ENCODE measurements around the gene LRP6. TPM values are rescaled to one million over a fixed set of nuclear protein-coding genes. Genes with fewer than 3 reads are reported as not detected.

LRP6 gene
- total and polyA plus RNA-seq, 5 donors from 2014 or later: 0.76 to 1.4 (median 1.3) TPM; not detected in 2

DNA sequence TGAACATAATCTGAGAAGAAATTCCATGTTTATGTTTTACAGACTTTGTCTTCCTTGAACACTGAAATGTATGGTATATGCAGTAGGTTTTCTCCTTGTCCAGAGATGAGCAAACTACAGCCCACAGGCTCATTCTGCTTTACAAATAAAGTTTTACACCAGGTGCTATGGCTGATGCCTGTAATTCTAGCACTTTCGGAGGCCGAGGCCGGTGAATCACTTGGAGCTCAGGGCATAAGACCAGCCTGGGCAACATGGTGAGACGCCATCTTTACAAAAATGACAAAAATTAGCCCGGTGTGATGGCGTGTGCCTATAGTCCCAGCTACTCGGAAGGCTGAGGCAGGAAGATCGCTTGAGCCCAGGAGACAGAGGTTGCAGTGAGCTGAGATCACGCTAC is 64.7 kb downstream of the LRP6 start:
- Mint-ChIP-seq H3K4me3 (no peak overlapping the region), H3K9me3 (peaks cover 0 to 14% (median 7%) of the 10 kb centered on the region in 7 donors), H3K27ac (no peak overlapping the region), H3K27me3 (peaks cover 29% of the 10 kb centered on the region), H3K4me1 (no peaks in the 10 kb centered on the region), H3K36me3 (peaks cover 19% of the 10 kb centered on the region)
- Histone ChIP-seq H3K36me3 (ENCODE audit: control insufficient read depth, insufficient read depth, low read length) (no peaks in the 10 kb centered on the region), H3K27ac (ENCODE audit: insufficient read depth, low read length, poor library complexity, severe bottlenecking) (no peak overlapping the region), H3K9me3 (ENCODE audit: control insufficient read depth in 2 of 2, low read length in 2 of 2) (no peaks in the 10 kb centered on the region), H3K4me3 (ENCODE audit: low read depth, low read length) (no peak overlapping the region), H3K27me3 (ENCODE audit: control insufficient read depth, insufficient read depth, low read length) (peaks cover 5% of the 10 kb centered on the region), H3K4me1 (ENCODE audit: control insufficient read depth, insufficient read depth, low read length, poor library complexity, severe bottlenecking) (no peaks in the 10 kb centered on the region)
- ATAC-seq (ENCODE audit: low read depth in 2 of 2): no peak
- DNase-seq: no peak

DNA sequence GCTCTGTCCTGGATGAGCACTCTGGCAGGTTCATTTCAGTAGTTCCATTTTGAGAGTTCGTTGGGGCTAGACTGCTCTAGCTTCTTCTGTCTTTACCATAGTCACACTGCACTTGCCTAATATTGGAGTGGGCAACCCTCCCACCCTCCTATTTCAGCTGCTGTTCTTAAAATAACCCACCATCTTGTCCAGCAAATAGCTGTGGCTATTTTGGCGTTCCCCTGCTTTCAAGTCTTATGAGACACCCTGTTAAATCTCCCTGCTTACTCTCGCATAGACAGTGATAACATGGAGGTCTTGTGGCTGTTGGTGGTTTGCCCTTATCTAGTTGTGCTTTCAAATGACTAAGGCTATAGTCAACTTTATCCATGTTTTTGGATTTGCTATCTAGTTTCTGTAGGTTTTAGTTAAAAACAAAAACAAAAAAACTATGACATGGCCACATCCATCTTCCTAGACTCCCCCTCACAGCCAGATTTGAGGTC is 65.5 kb downstream of the LRP6 start:
- Mint-ChIP-seq H3K27me3 (peaks cover 32% of the 10 kb centered on the region), H3K36me3 (peaks cover 21% of the 10 kb centered on the region)
- H3K4me1 ChIP-seq (ENCODE audit: control insufficient read depth, insufficient read depth, low read length, poor library complexity, severe bottlenecking): no peaks in the 10 kb centered on the region

DNA sequence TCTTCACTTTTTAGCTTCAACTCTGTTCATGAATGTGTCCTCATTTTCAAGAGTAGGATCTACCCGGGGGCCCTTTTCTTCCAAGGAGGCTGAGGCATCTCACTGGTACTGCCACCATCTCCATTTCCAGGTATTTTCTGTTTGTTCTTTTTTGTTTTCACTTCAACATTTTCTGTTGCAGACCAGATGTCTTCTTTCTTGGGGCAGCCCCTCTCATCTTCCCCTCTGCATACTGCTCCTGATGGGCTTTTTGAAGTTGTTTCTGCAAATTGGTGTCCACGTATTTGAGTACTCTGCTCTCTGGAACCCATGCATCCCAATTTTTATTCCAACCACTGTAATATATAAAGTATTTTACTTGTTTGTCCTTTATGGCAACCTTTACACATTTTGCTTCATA is 66.5 kb downstream of the LRP6 start:
- Histone ChIP-seq H3K36me3 (ENCODE audit: control insufficient read depth, insufficient read depth, low read length) (no peaks in the 10 kb centered on the region), H3K4me3 (ENCODE audit: low read depth, low read length) (no peak overlapping the region), H3K27ac (ENCODE audit: insufficient read depth, low read length, poor library complexity, severe bottlenecking) (no peak overlapping the region), H3K4me1 (ENCODE audit: control insufficient read depth, insufficient read depth, low read length, poor library complexity, severe bottlenecking) (no peaks in the 10 kb centered on the region), H3K27me3 (ENCODE audit: control insufficient read depth, insufficient read depth, low read length) (peaks cover 5% of the 10 kb centered on the region), H3K9me3 (ENCODE audit: control insufficient read depth in 2 of 2, low read length in 2 of 2) (no peaks in the 10 kb centered on the region)
- Mint-ChIP-seq H3K4me1 (no peaks in the 10 kb centered on the region), H3K36me3 (peaks cover 21% of the 10 kb centered on the region), H3K27ac (no peak overlapping the region), H3K4me3 (no peak overlapping the region), H3K9me3 (peaks cover 0 to 14% (median 8%) of the 10 kb centered on the region in 7 donors), H3K27me3 (peaks cover 36% of the 10 kb centered on the region)
- ATAC-seq (ENCODE audit: low read depth in 2 of 2) (no peak), DNase-seq (no peak)

More for the DNA sequence above, 65.5 kb downstream of the LRP6 start:
- ATAC-seq (ENCODE audit: low read depth in 2 of 2) (no peak), DNase-seq (no peak)
- no peaks in the 10 kb centered on the region for H3K36me3 ChIP-seq (ENCODE audit: control insufficient read depth, insufficient read depth, low read length)
- Mint-ChIP-seq H3K4me3 (no peak overlapping the region), H3K9me3 (peaks cover 0 to 14% (median 8%) of the 10 kb centered on the region in 7 donors), H3K4me1 (no peaks in the 10 kb centered on the region), H3K27ac (no peak overlapping the region)
- H3K9me3 ChIP-seq (ENCODE audit: control insufficient read depth in 2 of 2, low read length in 2 of 2): no peaks in the 10 kb centered on the region
- peaks cover 5% of the 10 kb centered on the region for H3K27me3 ChIP-seq (ENCODE audit: control insufficient read depth, insufficient read depth, low read length)
- H3K4me3 ChIP-seq (ENCODE audit: low read depth, low read length): no peak overlapping the region
- H3K27ac ChIP-seq (ENCODE audit: insufficient read depth, low read length, poor library complexity, severe bottlenecking): no peak overlapping the region

DNA sequence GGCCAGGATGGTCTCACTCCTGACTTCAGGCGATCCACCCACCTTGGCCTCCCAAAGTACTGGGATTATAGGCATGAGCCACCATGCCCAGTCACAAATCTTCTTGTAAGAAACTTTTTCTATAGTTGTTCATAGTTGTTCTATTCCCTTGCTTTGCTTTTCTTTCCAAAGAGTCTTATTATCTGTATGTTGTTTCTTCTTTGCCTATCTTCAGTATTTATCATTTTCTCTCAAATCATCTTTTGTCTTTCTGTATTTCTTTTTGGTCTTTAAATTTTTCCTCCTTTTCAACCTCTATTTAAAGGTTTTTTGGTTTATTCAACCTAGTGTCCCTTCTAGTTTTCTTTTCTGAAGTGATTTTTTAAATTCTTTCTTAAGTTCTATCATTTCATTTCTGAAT is 68.7 kb downstream of the LRP6 start:
- H3K27ac ChIP-seq (ENCODE audit: insufficient read depth, low read length, poor library complexity, severe bottlenecking): no peak overlapping the region
- no peak overlapping the region for H3K4me3 Mint-ChIP-seq
- no peaks in the 10 kb centered on the region for H3K9me3 ChIP-seq (ENCODE audit: control insufficient read depth in 2 of 2, low read length in 2 of 2)
- H3K36me3 ChIP-seq (ENCODE audit: control insufficient read depth, insufficient read depth, low read length): no peaks in the 10 kb centered on the region
- peaks cover 5% of the 10 kb centered on the region for H3K27me3 ChIP-seq (ENCODE audit: control insufficient read depth, insufficient read depth, low read length)
- H3K27me3 Mint-ChIP-seq: peaks cover 36% of the 10 kb centered on the region
- H3K4me1 Mint-ChIP-seq: no peaks in the 10 kb centered on the region
- peaks cover 21% of the 10 kb centered on the region for H3K36me3 Mint-ChIP-seq
- H3K4me3 ChIP-seq (ENCODE audit: low read depth, low read length): no peak overlapping the region
- no peak for ATAC-seq (ENCODE audit: low read depth in 2 of 2)
- H3K27ac Mint-ChIP-seq: no peak overlapping the region
- no peak for DNase-seq
- peaks cover 0 to 14% (median 8%) of the 10 kb centered on the region in 7 donors for H3K9me3 Mint-ChIP-seq
- no peaks in the 10 kb centered on the region for H3K4me1 ChIP-seq (ENCODE audit: control insufficient read depth, insufficient read depth, low read length, poor library complexity, severe bottlenecking)

DNA sequence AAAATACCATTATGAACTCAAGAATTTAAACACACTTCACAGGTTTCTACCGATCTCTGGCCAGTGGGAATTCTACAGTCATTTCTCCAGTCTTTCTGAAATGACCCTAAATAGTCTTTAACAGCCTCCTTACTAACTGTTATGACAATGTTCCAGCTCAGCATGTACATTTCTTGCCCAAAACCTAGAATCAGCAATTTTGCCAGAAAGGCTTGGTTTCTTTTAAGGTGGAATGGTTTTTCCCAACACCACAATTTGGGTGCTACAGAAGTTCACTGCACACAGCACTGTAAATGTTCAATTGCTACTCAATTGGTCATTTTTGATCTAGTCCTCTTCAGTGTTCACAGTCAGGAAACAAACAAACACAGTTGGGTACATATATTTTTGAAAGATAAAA is 69.7 kb downstream of the LRP6 start:
- DNase-seq (no peak), ATAC-seq (ENCODE audit: low read depth in 2 of 2) (no peak)
- Mint-ChIP-seq H3K4me3 (no peak overlapping the region), H3K9me3 (peaks cover 0 to 14% (median 8%) of the 10 kb centered on the region in 7 donors), H3K4me1 (no peaks in the 10 kb centered on the region), H3K36me3 (peaks cover 21% of the 10 kb centered on the region), H3K27ac (no peak overlapping the region), H3K27me3 (peaks cover 30% of the 10 kb centered on the region)
- no peaks in the 10 kb centered on the region for H3K36me3 ChIP-seq (ENCODE audit: control insufficient read depth, insufficient read depth, low read length)
- H3K27me3 ChIP-seq (ENCODE audit: control insufficient read depth, insufficient read depth, low read length): peaks cover 5% of the 10 kb centered on the region
- H3K27ac ChIP-seq (ENCODE audit: insufficient read depth, low read length, poor library complexity, severe bottlenecking): no peak overlapping the region
- no peak overlapping the region for H3K4me3 ChIP-seq (ENCODE audit: low read depth, low read length)
- H3K9me3 ChIP-seq (ENCODE audit: control insufficient read depth in 2 of 2, low read length in 2 of 2): no peaks in the 10 kb centered on the region
- no peaks in the 10 kb centered on the region for H3K4me1 ChIP-seq (ENCODE audit: control insufficient read depth, insufficient read depth, low read length, poor library complexity, severe bottlenecking)

DNA sequence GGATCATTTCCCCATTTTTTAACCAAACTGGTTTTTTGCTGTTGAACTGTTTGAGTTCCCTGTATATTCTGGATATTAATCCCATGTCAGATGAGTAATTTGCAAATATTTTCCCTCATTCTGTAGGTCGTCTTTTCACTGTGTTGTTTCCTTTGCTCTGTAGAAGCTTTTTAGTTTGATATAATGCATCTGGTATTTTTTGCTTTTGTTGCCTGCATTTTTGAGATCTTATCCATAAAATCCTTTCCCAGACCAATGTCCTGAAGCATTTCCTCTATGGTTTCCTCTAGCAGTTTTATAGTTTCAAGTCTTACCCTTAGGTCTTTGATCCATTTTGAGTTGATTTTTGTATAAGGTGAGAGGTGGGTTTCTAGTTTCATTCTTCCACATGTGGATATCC is 71.3 kb downstream of the LRP6 start:
- ATAC-seq (ENCODE audit: low read depth in 2 of 2): no peak
- Histone ChIP-seq H3K27me3 (ENCODE audit: control insufficient read depth, insufficient read depth, low read length) (peaks cover 6% of the 10 kb centered on the region), H3K4me1 (ENCODE audit: control insufficient read depth, insufficient read depth, low read length, poor library complexity, severe bottlenecking) (no peaks in the 10 kb centered on the region), H3K36me3 (ENCODE audit: control insufficient read depth, insufficient read depth, low read length) (no peaks in the 10 kb centered on the region), H3K9me3 (ENCODE audit: control insufficient read depth in 2 of 2, low read length in 2 of 2) (no peaks in the 10 kb centered on the region), H3K4me3 (ENCODE audit: low read depth, low read length) (no peak overlapping the region), H3K27ac (ENCODE audit: insufficient read depth, low read length, poor library complexity, severe bottlenecking) (no peak overlapping the region)
- DNase-seq: no peak
- Mint-ChIP-seq H3K4me3 (no peak overlapping the region), H3K27me3 (peaks cover 26% of the 10 kb centered on the region), H3K4me1 (no peaks in the 10 kb centered on the region), H3K27ac (no peak overlapping the region), H3K36me3 (peaks cover 8% of the 10 kb centered on the region), H3K9me3 (peaks cover 0 to 14% (median 8%) of the 10 kb centered on the region in 7 donors)

DNA sequence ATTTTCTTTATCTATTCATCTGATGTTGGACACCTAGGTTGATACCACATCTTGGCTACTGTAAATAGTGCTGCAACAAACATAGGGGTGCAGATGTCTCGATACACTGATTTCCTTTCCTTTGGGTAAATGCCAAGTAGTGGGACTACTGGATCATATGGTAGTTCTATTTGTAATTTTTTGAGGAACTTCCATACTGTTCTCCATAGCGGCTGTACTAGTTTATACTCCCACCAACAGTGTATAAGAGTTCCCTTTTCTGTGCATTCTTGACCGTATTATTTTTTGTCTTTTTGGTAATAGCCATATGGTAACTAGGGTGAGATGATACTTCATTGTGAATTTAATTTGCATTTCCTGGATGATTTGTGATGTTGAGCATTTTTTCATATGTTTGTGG is 71.8 kb downstream of the LRP6 start:
- Mint-ChIP-seq H3K27ac (no peak overlapping the region), H3K27me3 (peaks cover 23% of the 10 kb centered on the region), H3K9me3 (peaks cover 0 to 14% (median 8%) of the 10 kb centered on the region in 7 donors), H3K4me1 (no peaks in the 10 kb centered on the region), H3K36me3 (peaks cover 4% of the 10 kb centered on the region), H3K4me3 (no peak overlapping the region)
- ATAC-seq (ENCODE audit: low read depth in 2 of 2) (no peak), DNase-seq (no peak)
- Histone ChIP-seq H3K27me3 (ENCODE audit: control insufficient read depth, insufficient read depth, low read length) (peaks cover 6% of the 10 kb centered on the region), H3K36me3 (ENCODE audit: control insufficient read depth, insufficient read depth, low read length) (no peaks in the 10 kb centered on the region), H3K4me1 (ENCODE audit: control insufficient read depth, insufficient read depth, low read length, poor library complexity, severe bottlenecking) (no peaks in the 10 kb centered on the region), H3K4me3 (ENCODE audit: low read depth, low read length) (no peak overlapping the region), H3K9me3 (ENCODE audit: control insufficient read depth in 2 of 2, low read length in 2 of 2) (no peaks in the 10 kb centered on the region), H3K27ac (ENCODE audit: insufficient read depth, low read length, poor library complexity, severe bottlenecking) (no peak overlapping the region)

DNA sequence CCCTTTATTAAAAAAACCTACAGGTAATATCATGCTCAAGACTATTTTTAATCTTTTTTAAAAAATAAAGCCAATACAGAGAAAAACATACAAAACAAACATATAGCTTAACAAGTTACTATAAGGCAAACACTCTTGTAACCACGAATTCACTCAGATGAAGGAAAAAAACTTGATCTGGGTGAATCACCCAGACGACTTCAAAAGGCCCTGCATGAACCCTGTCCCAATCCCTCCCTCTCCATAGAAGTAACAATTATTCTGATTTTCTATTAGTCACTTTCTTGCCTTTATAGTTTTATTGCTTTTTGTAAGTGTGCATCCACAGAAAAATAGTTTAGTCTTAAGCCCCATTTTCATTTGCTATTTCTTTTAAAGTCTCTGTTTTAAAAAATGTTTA is 72.6 kb downstream of the LRP6 start:
- no peak for ATAC-seq (ENCODE audit: low read depth in 2 of 2)

More for the DNA sequence above, 72.6 kb downstream of the LRP6 start:
- Histone ChIP-seq H3K4me1 (ENCODE audit: control insufficient read depth, insufficient read depth, low read length, poor library complexity, severe bottlenecking) (no peaks in the 10 kb centered on the region), H3K27me3 (ENCODE audit: control insufficient read depth, insufficient read depth, low read length) (peaks cover 6% of the 10 kb centered on the region), H3K4me3 (ENCODE audit: low read depth, low read length) (no peak overlapping the region), H3K36me3 (ENCODE audit: control insufficient read depth, insufficient read depth, low read length) (no peaks in the 10 kb centered on the region), H3K9me3 (ENCODE audit: control insufficient read depth in 2 of 2, low read length in 2 of 2) (no peaks in the 10 kb centered on the region), H3K27ac (ENCODE audit: insufficient read depth, low read length, poor library complexity, severe bottlenecking) (no peak overlapping the region)
- no peak overlapping the region for H3K27ac Mint-ChIP-seq
- no peak for DNase-seq
- no peak overlapping the region for H3K4me3 Mint-ChIP-seq
- peaks cover 0 to 13% (median 6%) of the 10 kb centered on the region in 7 donors for H3K9me3 Mint-ChIP-seq
- peaks cover 21% of the 10 kb centered on the region for H3K27me3 Mint-ChIP-seq
- H3K4me1 Mint-ChIP-seq: no peaks in the 10 kb centered on the region
- peaks cover 3% of the 10 kb centered on the region for H3K36me3 Mint-ChIP-seq

Measured in CD4-positive, CD25-positive, alpha-beta regulatory T cell (primary cell).